CD4-positive, alpha-beta T cell treated with Interleukin-4 for 1 hour (primary cell): ENCODE measurements around the gene MIXL1.
"Not testable (repeated sequence)": the region's sequence is repeated elsewhere in the genome, so short reads cannot be mapped to it uniquely, and the experiment has no call there.

Source experiments
- DNase-seq, 2 donors: peaks; one replicate each; pipeline ENCODE4 v3.0.0-alpha.2; 2020 to 2022

Gene MIXL1

GRCh38 chr1:226223157-226223785, at the start of gene MIXL1:
Gene MIXL1, plus strand, starts transcription at chr1:226223664. Its CDS starts 18 bp downstream, at chr1:226223682.
- DNase-seq: no peak

GRCh38 chr1:226176870-226177269, 46.6 kb upstream of the MIXL1 start:
- no peak for DNase-seq

GRCh38 chr1:226181996-226182714, 41.3 kb upstream of the MIXL1 start:
- peak in 1 of 2 donors; percentile 13 for DNase-seq

- peak in 1 of 2 donors; percentile 6 for DNase-seq
These were observed 38.1 kb upstream of the MIXL1 start for GRCh38 chr1:226185141-226186036.

- peak; percentile 85 to 86 for DNase-seq
These were observed 37.1 kb upstream of the MIXL1 start, which contains the start of gene ACBD3 for GRCh38 chr1:226186124-226187018. Gene ACBD3, minus strand, starts transcription at chr1:226186741. Its CDS starts 66 bp downstream, at chr1:226186675.

- DNase-seq: no peak
These were observed 36.5 kb upstream of the MIXL1 start for GRCh38 chr1:226187019-226187322.

GRCh38 chr1:226187380-226187779, 36.1 kb upstream of the MIXL1 start:
- no peak for DNase-seq

GRCh38 chr1:226195144-226195543, 28.3 kb upstream of the MIXL1 start:
- no peak for DNase-seq

- DNase-seq: no peak
These were observed 23.5 kb upstream of the MIXL1 start for GRCh38 chr1:226199971-226200370.

GRCh38 chr1:226201029-226201593, 22.4 kb upstream of the MIXL1 start:
- no peak for DNase-seq

- no peak for DNase-seq
These were observed 21.2 kb upstream of the MIXL1 start for GRCh38 chr1:226202246-226202645.

GRCh38 chr1:226202666-226203065, 20.8 kb upstream of the MIXL1 start:
- not testable (repeated sequence) for DNase-seq

- no peak for DNase-seq
These were observed 20.2 kb upstream of the MIXL1 start for GRCh38 chr1:226203240-226203639.

GRCh38 chr1:226203655-226204054, 19.8 kb upstream of the MIXL1 start:
- DNase-seq: no peak

- no peak for DNase-seq
These were observed 19.3 kb upstream of the MIXL1 start for GRCh38 chr1:226204198-226204597.

GRCh38 chr1:226207048-226207447, 16.4 kb upstream of the MIXL1 start:
- no peak for DNase-seq

- DNase-seq: no peak
These were observed 14.0 kb upstream of the MIXL1 start for GRCh38 chr1:226209307-226210059.

- no peak for DNase-seq
These were observed 12.8 kb upstream of the MIXL1 start for GRCh38 chr1:226210571-226211176.

- DNase-seq: no peak
These were observed 12.2 kb upstream of the MIXL1 start for GRCh38 chr1:226211181-226211821.

- no peak for DNase-seq
These were observed 10.9 kb upstream of the MIXL1 start for GRCh38 chr1:226212545-226212944.
